HG03439 (cell line): Measurements from ENCODE around the gene DUS3L.
"Not testable (repeated sequence)": the region's sequence is repeated elsewhere in the genome, so short reads cannot be mapped to it uniquely, and the experiment has no call there.

Experiments used
- ATAC-seq: cut with Tn5 transposase; IDR thresholded peaks from one replicate; pipeline ENCODE4 v1.9.1; 2021; ENCODE audit warnings: mild to moderate bottlenecking, moderate library complexity; ENCODE audit not compliant: unreplicated experiment

Gene DUS3L

DNA sequence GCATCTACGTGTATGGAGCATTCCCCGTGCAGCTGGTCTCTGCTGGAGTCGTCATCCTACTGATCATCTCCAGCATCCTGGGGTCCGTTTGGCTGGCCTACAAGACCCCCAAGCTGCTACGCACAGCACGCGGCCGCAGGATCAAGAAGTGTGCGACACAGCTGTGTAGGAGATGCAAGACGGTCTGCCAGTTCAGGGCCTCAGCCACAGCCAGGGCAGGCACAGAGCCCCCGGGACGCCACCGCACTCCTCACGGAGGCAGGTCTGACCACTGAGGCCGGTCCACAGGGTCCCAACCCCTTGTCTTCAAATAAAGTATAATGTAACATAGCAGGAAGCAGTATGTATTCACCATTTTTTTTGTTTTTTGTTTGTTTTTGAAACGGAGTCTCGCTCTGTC, 12.6 kb downstream of the DUS3L start:
- no peak for ATAC-seq

DNA sequence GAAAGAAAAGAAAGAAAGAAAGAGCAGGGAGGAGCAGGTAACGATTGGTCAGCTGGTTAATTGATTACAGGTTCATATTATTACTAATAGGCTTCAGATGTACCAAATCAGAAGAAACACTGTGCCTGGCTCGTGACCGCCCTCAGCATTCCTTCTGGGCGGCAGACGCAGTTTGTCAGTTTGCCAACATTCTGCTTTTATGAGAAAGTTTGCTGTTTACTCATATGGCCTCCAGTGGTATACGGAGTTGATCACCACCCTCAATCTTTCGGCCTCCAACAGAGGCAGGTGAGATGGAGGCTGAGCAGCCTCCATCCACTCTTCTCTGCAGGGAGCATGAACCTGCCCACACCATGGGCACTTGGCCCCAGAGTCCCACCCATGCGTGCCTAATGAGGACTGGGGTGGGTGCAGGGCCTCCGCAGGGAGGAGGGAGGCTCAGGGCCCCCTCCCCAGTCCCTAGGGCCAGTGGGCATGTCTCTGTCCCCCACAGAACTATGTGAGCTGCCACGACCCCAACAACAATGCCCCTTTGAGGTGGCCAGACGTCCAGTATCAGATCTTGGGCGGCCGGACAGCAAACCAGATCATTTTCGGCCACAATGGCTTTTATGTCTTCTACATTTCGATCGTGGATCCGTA, 15.2 kb downstream of the DUS3L start:
- ATAC-seq = no peak

DNA sequence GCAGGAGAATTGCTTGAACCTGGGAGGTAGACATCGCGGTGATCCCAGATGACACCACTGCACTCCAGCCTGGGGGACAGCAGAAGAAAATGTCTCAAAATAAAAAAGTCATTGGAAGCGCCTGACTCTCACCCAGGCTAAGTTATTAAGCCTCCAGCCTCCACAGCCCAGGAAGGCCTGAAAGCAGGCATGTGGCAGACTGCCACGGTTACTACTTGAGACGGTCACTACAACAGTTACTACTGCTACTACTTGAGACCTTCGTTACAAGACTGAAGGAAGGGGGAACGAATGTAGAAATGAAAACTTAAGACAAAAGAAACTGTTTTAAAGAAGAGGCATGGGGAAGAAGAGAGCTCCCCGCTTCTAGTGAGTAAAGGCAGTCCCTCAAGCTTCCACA, 16.0 kb downstream of the DUS3L start:
- ATAC-seq = no peak

DNA sequence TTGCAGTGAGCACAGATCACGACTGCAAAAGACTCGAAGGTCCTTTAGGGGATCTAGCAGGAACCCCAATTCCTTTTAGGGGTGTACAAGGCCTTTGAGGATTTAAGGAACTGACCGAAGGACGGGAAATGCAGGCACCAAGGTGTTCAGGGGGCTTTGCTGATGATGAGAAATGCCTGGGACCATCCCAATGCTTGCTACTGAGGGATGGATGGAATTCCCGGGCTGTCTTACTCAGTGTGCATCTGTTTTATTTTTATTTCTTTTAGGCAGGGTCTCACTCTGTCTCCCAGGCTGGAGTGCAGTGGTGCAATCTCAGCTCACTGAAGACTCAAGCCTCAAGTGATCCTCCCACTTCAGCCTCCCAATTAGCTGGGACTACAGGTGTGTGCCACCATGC, 17.7 kb downstream of the DUS3L start:
- ATAC-seq = no peak

DNA sequence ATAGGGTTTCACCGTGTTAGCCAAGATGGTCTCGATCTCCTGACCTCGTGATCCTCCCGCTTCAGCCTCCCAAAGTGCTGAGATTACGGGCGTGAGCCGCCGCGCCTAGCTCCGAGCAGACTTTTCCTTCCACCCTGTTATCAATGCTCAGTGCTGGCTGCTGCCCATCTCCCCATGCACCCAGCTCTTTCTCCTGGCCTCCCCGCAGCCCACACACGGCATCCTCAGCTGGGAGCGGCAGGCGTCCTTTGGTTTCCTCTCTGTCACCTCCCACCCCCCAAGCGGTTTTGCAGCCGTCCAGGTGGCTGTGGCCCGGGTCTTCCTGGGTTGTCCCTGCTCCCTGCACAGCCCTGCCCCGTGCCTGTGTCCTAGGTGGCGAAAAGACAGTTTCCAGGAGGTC, 18.5 kb downstream of the DUS3L start:
- no peak for ATAC-seq

DNA sequence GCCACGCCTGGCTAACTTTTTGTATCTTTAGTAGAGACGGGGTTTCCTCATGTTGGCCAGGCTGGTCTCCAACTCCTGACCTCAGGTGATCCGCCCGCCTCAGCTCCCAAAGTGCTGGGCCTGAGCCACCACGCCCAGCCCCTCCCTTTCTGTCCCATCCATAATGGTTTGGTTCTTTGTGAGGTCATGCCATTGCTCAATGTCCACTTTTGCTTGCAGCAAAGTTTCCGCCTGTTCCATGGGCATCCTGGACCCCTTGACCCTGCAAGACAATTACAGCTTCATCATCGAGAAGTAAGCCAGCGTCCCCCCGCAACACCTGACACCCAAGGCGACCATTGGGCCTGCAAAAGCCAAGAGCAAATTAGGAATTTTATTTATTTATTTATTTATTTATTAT, 23.0 kb downstream of the DUS3L start:
- no peak for ATAC-seq

DNA sequence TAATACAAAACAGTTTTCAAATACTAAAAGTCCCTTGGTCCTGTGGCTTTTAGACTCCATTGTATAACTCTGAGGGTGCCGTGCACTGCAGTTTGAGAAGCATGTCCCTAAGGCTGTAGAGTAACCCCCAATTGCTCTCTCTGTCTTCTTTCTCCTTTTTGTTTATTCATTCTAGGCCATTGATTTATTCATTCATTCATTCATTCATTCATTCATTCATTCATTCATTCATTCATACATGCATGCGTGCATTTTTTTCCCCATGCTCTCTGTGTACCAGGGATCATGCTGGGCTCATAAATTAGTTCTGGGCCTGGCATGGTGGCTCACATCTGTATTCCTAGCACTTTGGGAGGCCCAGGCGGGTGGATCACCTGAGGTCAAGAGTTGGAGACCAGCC, 25.7 kb downstream of the DUS3L start:
- ATAC-seq = no peak

DNA sequence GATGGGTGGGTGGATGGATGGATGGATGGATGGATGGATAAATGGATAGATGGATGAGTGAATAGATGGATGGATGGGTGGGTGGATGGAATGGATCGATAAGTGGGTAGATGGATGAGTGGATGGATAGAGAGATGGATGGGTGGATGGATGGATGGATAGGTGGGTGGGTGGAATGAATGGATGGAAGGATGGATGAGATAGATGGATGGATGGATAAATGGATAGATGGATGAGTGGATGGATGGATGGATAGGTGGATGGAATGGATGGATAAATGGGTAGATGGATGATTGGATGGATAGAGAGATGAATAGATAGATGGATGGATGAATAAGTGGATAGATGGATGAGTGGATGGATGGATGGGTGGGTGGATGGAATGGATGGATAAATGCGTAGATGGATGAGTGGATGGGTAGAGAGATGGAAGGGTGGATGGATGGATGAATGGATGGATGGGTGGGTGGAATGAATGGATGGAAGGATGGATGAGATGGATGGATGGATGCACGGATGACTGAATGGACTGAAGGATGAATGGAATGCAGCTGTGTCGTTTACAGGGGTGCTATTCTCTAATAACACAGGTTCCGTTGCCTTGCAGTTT, 28.2 kb downstream of the DUS3L start:
- no peak for ATAC-seq

DNA sequence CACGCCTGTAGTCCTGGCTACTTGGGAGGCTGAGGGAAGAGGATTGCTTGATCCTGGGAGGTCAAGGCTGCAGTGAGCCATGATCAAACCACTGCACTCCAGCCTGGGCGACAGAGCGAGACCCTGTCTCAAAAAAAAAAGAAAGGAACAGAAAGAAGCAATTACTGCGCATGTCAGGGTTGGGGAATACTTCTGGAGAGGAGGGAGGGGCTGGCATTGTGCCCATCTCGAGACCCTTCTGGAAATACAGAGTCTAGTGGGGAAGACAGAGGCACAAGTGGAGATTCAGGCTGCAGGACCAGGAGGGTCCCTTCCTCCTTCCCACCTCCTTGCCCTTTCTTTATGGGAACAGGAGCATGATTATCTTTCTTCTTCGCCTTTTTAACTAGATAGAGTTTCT, 37.2 kb downstream of the DUS3L start:
- no peak for ATAC-seq

DNA sequence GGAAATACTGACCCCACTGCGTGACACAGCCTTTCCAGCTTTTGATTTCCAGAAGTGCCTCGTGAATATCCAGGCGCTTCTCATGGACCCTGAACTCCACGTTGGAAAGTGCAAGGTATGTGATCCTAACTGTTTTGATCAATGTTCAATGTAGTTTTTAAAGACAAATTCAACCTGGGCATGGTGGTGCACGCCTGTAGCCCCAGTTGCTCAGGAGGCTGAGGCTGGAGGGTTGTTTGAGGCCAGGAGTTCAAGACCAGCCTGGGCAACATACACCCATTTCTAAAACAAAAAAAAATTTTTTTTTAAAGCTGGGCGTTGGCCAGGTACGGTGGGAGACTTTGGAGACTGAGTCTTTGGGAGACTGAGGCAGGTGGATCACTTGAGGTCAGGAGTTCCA, 39.3 kb downstream of the DUS3L start:
- no peak for ATAC-seq

DNA sequence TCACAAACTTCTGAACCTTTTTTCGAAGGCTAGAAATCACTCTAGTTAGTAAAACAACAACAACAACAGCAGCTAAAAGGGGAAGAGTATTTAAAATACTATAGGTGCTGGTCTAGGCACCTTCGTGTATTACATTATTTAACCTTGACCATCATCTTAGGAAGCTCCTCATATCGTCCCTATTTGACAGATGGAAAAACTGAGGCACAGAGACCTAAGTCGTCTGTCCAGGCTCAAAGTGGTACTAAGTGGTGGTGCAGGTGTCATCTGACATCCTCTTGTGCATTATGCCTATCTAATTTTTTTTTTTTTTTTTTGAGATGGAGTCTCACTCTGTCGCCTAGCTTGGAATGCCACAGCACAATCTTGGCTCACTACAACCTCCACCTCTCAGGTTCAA, 41.5 kb downstream of the DUS3L start:
- ATAC-seq = no peak

DNA sequence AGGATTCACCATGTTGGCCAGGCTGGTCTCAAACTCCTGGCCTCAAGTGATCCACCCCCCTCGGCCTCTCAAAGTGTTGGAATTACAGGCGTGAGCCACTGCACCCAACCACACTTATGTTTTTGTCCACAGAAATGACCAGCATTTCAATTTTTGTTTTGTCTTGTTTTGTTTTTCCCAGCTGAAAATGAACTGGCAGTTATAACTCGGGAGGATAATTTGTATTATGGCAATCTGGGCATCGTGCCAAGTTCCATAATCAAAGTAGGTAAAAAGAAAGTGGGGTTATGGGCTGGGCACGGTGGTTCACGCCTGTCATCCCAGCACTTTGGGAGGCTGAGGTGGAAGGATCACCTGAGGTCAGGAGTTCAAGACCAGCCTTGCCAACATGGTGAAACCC, 42.0 kb downstream of the DUS3L start:
- not testable (repeated sequence) for ATAC-seq

DNA sequence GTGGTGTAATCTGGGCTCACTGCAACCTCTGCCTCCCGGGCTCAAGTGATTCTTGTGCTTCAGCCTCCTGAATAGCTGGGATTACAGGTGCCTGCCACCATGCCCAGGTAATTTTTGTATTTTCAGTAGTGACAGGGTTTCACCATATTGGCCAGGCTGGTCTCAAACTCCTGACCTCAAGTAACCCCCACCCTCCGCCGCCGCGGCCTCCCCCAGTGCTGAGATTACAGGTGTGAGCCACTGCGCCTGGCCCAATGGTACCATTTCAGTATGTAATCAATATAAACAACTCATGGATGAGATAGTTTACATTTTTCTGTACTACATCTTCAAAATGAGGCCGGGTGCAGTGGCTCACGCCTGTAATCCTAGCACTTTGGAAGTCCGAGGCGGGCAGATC, 46.0 kb downstream of the DUS3L start:
- ATAC-seq = not testable (repeated sequence)

DNA sequence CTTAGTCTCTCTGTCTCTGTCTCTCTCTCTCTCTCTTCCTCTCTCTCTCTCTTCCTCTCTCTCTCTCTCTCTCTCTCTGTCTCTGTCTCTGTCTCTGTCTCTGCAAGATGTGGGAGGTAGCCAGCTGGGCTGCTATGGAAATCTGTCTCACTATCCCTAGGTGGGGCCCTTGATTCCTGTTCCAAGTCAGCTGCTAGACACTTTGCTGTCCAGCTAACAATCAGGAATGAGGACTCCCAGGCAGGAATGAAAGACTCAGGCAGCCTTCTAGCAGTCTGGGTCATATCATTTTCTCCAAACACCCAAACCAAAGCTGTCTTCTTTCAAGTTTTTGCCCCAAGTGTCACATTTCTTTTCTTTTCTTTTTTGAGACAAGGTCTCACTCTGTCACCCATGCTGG, 47.3 kb downstream of the DUS3L start:
- no peak for ATAC-seq

DNA sequence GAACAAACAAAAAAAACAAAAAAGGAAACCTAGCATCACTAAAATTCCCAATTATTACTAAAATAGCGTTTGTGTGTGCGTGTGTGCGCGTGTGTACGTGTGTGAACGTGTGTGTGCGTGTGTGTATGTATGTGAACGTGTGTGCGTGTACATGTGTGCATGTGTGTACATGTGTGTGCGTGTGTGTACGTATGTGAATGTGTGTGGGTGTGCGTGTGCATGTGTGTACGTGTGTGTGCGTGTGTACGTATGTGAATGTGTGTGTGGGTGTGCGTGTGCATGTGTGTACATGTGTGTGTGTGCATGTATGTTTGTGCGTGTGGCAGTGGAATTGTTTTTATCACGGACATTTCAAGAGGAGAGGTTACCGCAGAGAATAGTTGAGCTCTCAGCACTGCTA, 48.9 kb downstream of the DUS3L start:
- ATAC-seq = no peak

DNA sequence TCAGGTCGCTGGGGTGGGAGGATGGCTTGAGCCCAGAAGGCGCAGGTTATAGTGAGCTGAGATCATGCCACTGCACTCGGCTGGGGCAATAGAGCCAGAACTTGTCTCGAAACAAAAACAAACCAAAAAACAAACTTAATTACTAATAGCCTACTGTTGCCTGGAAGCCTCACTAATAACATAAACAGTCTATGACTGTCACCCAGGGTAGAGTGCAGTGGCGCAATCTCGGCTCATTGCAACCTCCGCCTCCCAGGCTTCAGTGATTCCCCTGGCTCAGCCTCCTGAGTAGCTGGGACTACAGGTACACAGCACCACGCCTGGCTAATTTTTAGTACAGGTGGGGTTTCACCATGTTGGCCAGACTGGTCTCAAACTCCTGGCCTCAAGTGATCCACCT, 52.5 kb downstream of the DUS3L start:
- ATAC-seq = no peak
